ENCODE measurements around the gene TRIM66.

DNA sequence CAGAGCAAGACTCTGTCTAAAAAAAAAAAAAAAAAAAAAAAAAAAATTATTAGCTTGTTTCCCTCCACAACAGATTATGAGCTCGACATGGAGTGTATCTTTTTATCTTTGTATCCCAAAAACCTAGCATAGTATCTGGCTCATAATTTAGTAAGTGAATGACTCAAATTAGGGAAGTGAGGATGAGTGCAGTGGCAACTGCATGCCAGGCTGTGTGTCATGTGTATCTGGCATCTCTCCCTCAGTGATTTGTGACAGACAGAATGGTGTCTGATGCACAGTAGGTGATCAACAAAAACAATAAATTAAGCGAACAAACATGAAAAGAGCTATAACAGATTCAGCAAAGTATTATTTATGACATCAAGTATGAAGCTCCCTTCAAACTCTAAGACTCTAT, 95.7 kb downstream of the TRIM66 start:
- TF ChIP-seq, protein P1, sequence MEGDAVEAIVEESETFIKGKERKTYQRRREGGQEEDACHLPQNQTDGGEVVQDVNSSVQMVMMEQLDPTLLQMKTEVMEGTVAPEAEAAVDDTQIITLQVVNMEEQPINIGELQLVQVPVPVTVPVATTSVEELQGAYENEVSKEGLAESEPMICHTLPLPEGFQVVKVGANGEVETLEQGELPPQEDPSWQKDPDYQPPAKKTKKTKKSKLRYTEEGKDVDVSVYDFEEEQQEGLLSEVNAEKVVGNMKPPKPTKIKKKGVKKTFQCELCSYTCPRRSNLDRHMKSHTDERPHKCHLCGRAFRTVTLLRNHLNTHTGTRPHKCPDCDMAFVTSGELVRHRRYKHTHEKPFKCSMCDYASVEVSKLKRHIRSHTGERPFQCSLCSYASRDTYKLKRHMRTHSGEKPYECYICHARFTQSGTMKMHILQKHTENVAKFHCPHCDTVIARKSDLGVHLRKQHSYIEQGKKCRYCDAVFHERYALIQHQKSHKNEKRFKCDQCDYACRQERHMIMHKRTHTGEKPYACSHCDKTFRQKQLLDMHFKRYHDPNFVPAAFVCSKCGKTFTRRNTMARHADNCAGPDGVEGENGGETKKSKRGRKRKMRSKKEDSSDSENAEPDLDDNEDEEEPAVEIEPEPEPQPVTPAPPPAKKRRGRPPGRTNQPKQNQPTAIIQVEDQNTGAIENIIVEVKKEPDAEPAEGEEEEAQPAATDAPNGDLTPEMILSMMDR (conservative IDR thresholded peaks at IDR 0.05; ENCODE audit: low read length), result no peak
- TF ChIP-seq EZH2phosphoT487 (IDR thresholded peaks at IDR 0.05; ENCODE audit: borderline replicate concordance), result no peak

Measured in Loucy (cell line).